ENCODE results near the gene CTBP2. TPM values are rescaled to one million over a fixed set of nuclear protein-coding genes. Genes with fewer than 3 reads are reported as not detected.
A peak's percentile ranks its signal among the peaks of the same experiment; 100 is the strongest.

The CTBP2 gene
- total RNA-seq, 4 donors from 2014 or later = 74.8 to 103 (median 79.2) TPM

- H3K27ac ChIP-seq = no peak overlapping the region
- H3K4me1 ChIP-seq = peaks cover 0 to 34% (median 9%) of the 10 kb centered on the region in 3 donors
- H3K27me3 ChIP-seq = no peaks in the 10 kb centered on the region
- WGBS, 2 donors (ENCODE audit: low coverage in 1 of 2) = 83% methylated on average over 4 of the region's 4 CpGs; no CpG with 5 or more reads in 1 of the 2 donors
- H3K36me3 ChIP-seq = peaks cover 0 to 29% of the 10 kb centered on the region in 2 donors
- H3K9me3 ChIP-seq = no peaks in the 10 kb centered on the region
- ATAC-seq = no peak
- TF ChIP-seq POLR2AphosphoS5 (IDR thresholded peaks at IDR 0.05) (no peak), POLR2A (IDR thresholded peaks at IDR 0.05) (no peak), EP300 (IDR thresholded peaks at IDR 0.05) (no peak)
- TF ChIP-seq, protein P1, sequence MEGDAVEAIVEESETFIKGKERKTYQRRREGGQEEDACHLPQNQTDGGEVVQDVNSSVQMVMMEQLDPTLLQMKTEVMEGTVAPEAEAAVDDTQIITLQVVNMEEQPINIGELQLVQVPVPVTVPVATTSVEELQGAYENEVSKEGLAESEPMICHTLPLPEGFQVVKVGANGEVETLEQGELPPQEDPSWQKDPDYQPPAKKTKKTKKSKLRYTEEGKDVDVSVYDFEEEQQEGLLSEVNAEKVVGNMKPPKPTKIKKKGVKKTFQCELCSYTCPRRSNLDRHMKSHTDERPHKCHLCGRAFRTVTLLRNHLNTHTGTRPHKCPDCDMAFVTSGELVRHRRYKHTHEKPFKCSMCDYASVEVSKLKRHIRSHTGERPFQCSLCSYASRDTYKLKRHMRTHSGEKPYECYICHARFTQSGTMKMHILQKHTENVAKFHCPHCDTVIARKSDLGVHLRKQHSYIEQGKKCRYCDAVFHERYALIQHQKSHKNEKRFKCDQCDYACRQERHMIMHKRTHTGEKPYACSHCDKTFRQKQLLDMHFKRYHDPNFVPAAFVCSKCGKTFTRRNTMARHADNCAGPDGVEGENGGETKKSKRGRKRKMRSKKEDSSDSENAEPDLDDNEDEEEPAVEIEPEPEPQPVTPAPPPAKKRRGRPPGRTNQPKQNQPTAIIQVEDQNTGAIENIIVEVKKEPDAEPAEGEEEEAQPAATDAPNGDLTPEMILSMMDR (IDR thresholded peaks at IDR 0.05) = no peak
- no peak overlapping the region for H3K4me3 ChIP-seq
Observed at GRCh38 chr10:125072794-125073193, 87.6 kb downstream of the CTBP2 start.

GRCh38 chr10:125071008-125071407 lies 89.4 kb downstream of the CTBP2 start:
- no peak for TF ChIP-seq POLR2A (IDR thresholded peaks at IDR 0.05)
- Histone ChIP-seq H3K4me3 (no peak overlapping the region), H3K36me3 (peaks cover 0 to 26% of the 10 kb centered on the region in 2 donors), H3K9me3 (no peaks in the 10 kb centered on the region), H3K4me1 (peaks cover 0 to 38% (median 9%) of the 10 kb centered on the region in 3 donors), H3K27me3 (no peaks in the 10 kb centered on the region), H3K27ac (no peak overlapping the region)
- no peak for ATAC-seq
- WGBS, 2 donors (ENCODE audit: low coverage in 1 of 2) = 90% methylated on average over 7 of the region's 11 CpGs; no CpG with 5 or more reads in 1 of the 2 donors

DNA sequence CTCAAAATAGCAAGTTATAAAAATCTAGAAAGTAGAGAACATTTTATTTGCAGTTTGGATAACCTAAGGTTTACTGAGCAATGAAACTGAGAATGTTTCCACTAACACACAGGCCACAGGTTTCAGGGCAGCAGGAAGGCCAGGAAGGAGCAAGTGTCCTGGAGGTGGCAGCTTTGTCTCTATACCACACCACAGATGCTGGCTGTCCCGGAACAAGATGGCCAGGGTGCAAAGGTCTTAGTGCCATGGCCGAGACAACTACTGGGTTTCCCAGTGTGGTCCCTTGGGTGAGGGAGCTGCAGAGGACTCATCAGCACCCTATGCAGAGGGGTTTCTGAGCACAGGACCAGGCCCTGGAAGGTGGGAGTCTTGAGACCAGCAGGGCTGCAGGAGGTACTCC lies 92.0 kb downstream of the CTBP2 start:
- peak overlapping the region in 1 of 4 donors; percentile 24 for H3K27ac ChIP-seq
- WGBS, 2 donors (ENCODE audit: low coverage in 1 of 2) = no CpG with 5 or more reads among the region's 2 CpGs
- peaks cover 0 to 13% of the 10 kb centered on the region in 2 donors for H3K36me3 ChIP-seq
- peaks cover 0 to 59% (median 28%) of the 10 kb centered on the region in 3 donors for H3K4me1 ChIP-seq
- no peak for ATAC-seq
- H3K27me3 ChIP-seq = no peaks in the 10 kb centered on the region
- H3K9me3 ChIP-seq = no peaks in the 10 kb centered on the region
- TF ChIP-seq POLR2A (IDR thresholded peaks at IDR 0.05) = no peak
- TF ChIP-seq, protein P1 (IDR thresholded peaks at IDR 0.05) = no peak
- H3K4me3 ChIP-seq = no peak overlapping the region

- H3K4me3 ChIP-seq = no peak overlapping the region
- no peak for ATAC-seq
- no CpG with 5 or more reads among the region's 9 CpGs for WGBS, 2 donors (ENCODE audit: low coverage in 1 of 2)
- H3K36me3 ChIP-seq = peaks cover 0 to 8% of the 10 kb centered on the region in 2 donors
- peaks cover 0 to 66% (median 33%) of the 10 kb centered on the region in 3 donors for H3K4me1 ChIP-seq
- H3K27ac ChIP-seq = peak overlapping the region in 1 of 4 donors; percentile 24
- no peaks in the 10 kb centered on the region for H3K27me3 ChIP-seq
- H3K9me3 ChIP-seq = no peaks in the 10 kb centered on the region
- no peak for TF ChIP-seq POLR2A (IDR thresholded peaks at IDR 0.05)
- TF ChIP-seq, protein P1 (IDR thresholded peaks at IDR 0.05) = no peak
- TF ChIP-seq POLR2AphosphoS5 (IDR thresholded peaks at IDR 0.05) = no peak
- no peak for TF ChIP-seq EP300 (IDR thresholded peaks at IDR 0.05)
Observed at GRCh38 chr10:125067764-125068163, 92.6 kb downstream of the CTBP2 start.

GRCh38 chr10:125066764-125067450 lies 93.5 kb downstream of the CTBP2 start:
- Histone ChIP-seq H3K4me3 (no peak overlapping the region), H3K27ac (peak overlapping the region in 2 of 4 donors; percentile 28 to 75), H3K4me1 (peaks cover 0 to 74% (median 42%) of the 10 kb centered on the region in 3 donors), H3K36me3 (no peaks in the 10 kb centered on the region), H3K27me3 (no peaks in the 10 kb centered on the region), H3K9me3 (no peaks in the 10 kb centered on the region)
- ATAC-seq = no peak
- TF ChIP-seq, protein P1 (IDR thresholded peaks at IDR 0.05) = no peak
- no peak for TF ChIP-seq EP300 (IDR thresholded peaks at IDR 0.05)
- TF ChIP-seq POLR2AphosphoS5 (IDR thresholded peaks at IDR 0.05) = no peak
- no peak for TF ChIP-seq POLR2A (IDR thresholded peaks at IDR 0.05)
- 47 to 55% methylated on average over 5 to 6 of the region's 11 CpGs for WGBS, 2 donors (ENCODE audit: low coverage in 1 of 2)

Data from gastroesophageal sphincter (tissue), 4 donors.